ENCODE measurements around the gene TMC3. TPM values are rescaled to one million over a fixed set of nuclear protein-coding genes. Genes with fewer than 3 reads are reported as not detected.

The TMC3 gene
- polyA plus RNA-seq, 1 donor: 0.08 TPM

GRCh38 chr15:81298611-81299010 lies 75.4 kb downstream of the TMC3 start:
- DNase-seq (ENCODE audit: low read depth): no peak

- DNase-seq (ENCODE audit: low read depth): no peak
These were observed 76.1 kb downstream of the TMC3 start for GRCh38 chr15:81297603-81298575.

GRCh38 chr15:81297147-81297572 lies 76.9 kb downstream of the TMC3 start:
- no peak for DNase-seq (ENCODE audit: low read depth)

- DNase-seq (ENCODE audit: low read depth): no peak
These were observed 77.3 kb downstream of the TMC3 start for GRCh38 chr15:81296673-81297072.

GRCh38 chr15:81296186-81296585 lies 77.8 kb downstream of the TMC3 start:
- DNase-seq (ENCODE audit: low read depth): no peak

- no peak for DNase-seq (ENCODE audit: low read depth)
These were observed 78.4 kb downstream of the TMC3 start for GRCh38 chr15:81295486-81296121.

GRCh38 chr15:81294516-81294880 lies 79.5 kb downstream of the TMC3 start:
- no peak for DNase-seq (ENCODE audit: low read depth)

GRCh38 chr15:81293728-81294515 lies 80.1 kb downstream of the TMC3 start:
- DNase-seq (ENCODE audit: low read depth): no peak

- DNase-seq (ENCODE audit: low read depth): no peak
These were observed 81.5 kb downstream of the TMC3 start for GRCh38 chr15:81292523-81293001.

GRCh38 chr15:81291916-81292522 lies 82.0 kb downstream of the TMC3 start:
- no peak for DNase-seq (ENCODE audit: low read depth)

- DNase-seq (ENCODE audit: low read depth): no peak
These were observed 84.1 kb downstream of the TMC3 start for GRCh38 chr15:81289910-81290309.

- no peak for DNase-seq (ENCODE audit: low read depth)
These were observed 85.4 kb downstream of the TMC3 start for GRCh38 chr15:81288616-81289015.

- DNase-seq (ENCODE audit: low read depth): no peak
These were observed 86.0 kb downstream of the TMC3 start for GRCh38 chr15:81288040-81288439.

- DNase-seq (ENCODE audit: low read depth): no peak
These were observed 87.3 kb downstream of the TMC3 start for GRCh38 chr15:81286621-81287121.

GRCh38 chr15:81285461-81285860 lies 88.6 kb downstream of the TMC3 start:
- no peak for DNase-seq (ENCODE audit: low read depth)

GRCh38 chr15:81284256-81285031 lies 89.6 kb downstream of the TMC3 start:
- DNase-seq (ENCODE audit: low read depth): no peak

- DNase-seq (ENCODE audit: low read depth): no peak
These were observed 91.1 kb downstream of the TMC3 start for GRCh38 chr15:81282911-81283310.

GRCh38 chr15:81282606-81282895 lies 91.5 kb downstream of the TMC3 start:
- DNase-seq (ENCODE audit: low read depth): no peak

- no peak for DNase-seq (ENCODE audit: low read depth)
These were observed 92.0 kb downstream of the TMC3 start for GRCh38 chr15:81281766-81282605.

GRCh38 chr15:81281456-81281735 lies 92.6 kb downstream of the TMC3 start:
- DNase-seq (ENCODE audit: low read depth): no peak

Measured in forelimb muscle (tissue), 1 donor.